Coronary artery (tissue), 2 donors: ENCODE data around the gene RAB20.

Experiments used
- DNase-seq: peaks from one replicate; pipeline ENCODE4 v3.0.0-alpha.2; 2017; ENCODE audit warnings: low spot score
- H3K27ac ChIP-seq, 2 donors: fragments of 200-600 bp; sonication (generic); one replicate each; pipeline ENCODE4 v1.5.1; 2016 to 2019
- H3K4me3 ChIP-seq: fragments of 200-600 bp; sonication (generic); 2 replicates; pipeline ENCODE4 v1.5.1; 2016; ENCODE audit warnings: mild to moderate bottlenecking, moderate library complexity
- CTCF ChIP-seq: fragments of 200-600 bp; sonication (generic); IDR thresholded peaks from one replicate; pipeline ENCODE4 v1.5.1; 2019; ENCODE audit warnings: antibody characterized with exemption

The RAB20 gene

DNA sequence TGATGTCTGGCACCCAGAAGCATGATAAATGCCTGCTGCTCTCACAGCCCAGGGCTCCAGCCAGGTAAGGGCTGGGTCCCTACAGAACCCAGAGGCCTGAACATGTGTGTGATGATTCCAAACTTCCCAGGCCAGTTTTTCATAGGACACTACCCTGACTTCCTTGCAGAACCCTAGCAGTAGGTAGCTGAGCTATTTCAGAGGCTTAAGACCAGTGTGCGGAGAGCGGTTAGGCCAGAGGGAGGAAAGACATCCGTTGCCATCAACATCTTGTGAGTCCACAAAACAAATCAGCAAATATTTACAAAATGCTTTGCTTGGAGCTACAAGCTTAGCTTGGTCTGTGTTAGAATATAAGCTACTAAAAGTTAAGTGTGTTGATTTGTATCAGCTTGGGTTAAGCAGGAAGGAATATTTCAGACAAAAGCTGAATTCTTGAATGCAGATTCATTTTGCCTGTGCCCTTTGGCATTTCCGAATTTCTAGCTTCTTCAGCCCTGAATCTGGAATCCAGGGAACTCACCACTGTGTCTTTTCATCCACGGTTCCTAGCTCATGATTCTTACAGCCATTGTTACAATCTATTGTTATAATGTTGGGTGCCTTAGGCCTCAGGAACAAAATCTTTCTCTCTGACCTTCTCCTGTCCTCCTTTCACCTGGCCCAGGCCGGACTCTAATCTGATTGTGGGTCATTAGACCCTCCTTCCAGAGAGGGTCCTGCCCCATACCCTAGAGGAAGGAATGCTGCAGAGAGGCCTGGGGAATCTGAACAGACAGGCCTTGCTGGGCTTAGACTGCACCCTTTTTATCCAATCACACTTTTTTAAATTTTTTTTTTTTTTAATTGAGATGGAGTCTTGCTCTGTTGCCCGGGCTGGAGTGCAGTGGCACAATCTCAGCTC, 12.4 kb downstream of the RAB20 start:
- TF ChIP-seq CTCF = no peak
- DNase-seq = no peak
- Histone ChIP-seq H3K27ac (no peak overlapping the region), H3K4me3 (no peak overlapping the region)

DNA sequence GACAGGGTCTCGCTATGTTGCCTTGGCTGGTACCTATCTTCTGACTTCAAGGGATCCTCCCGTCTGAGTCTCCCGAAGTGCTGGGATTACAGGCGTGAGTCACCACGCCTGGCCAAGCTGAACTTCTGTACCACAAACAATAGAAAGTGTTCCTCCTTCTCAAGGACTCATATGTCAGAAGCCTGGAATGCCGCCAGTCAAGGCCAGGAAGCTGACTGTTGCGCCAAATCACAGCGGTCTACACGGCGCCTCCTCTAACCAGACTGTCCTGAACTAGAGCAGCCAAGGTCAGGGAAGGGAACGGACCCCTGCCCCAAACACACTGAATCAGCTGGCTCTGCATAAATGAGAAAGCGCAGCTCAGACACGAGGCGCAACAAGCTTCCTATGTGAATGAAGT, 14.6 kb downstream of the RAB20 start:
- no peak for DNase-seq
- Histone ChIP-seq H3K4me3 (no peak overlapping the region), H3K27ac (peak overlapping the region in 1 of 2 donors; percentile 39)
- no peak for TF ChIP-seq CTCF

DNA sequence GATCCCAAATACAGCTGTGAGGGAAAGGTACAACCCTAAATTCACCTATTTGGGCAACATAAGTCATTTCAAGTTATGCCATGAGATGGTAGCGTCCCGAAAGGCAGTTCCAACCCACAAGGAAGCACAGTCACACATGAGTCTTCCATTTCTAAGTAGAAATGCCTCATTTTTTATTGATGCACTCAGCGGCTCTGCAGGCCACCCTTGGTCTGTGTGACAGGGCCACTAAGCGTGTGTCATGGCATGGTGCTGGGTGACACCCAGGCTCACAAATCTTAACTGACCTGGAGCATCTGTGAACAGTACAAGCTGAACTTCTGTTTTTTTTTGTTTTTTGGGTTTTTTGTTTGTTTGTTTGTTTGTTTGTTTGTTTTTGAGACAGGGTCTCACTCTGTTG, 15.1 kb downstream of the RAB20 start:
- TF ChIP-seq CTCF = no peak
- Histone ChIP-seq H3K27ac (no peak overlapping the region), H3K4me3 (no peak overlapping the region)
- no peak for DNase-seq

GRCh38 chr13:110542169-110542796, 19.2 kb downstream of the RAB20 start:
- TF ChIP-seq CTCF = no peak
- H3K4me3 ChIP-seq = no peak overlapping the region
- no peak for DNase-seq
- peak overlapping the region in 1 of 2 donors; percentile 74 for H3K27ac ChIP-seq

DNA sequence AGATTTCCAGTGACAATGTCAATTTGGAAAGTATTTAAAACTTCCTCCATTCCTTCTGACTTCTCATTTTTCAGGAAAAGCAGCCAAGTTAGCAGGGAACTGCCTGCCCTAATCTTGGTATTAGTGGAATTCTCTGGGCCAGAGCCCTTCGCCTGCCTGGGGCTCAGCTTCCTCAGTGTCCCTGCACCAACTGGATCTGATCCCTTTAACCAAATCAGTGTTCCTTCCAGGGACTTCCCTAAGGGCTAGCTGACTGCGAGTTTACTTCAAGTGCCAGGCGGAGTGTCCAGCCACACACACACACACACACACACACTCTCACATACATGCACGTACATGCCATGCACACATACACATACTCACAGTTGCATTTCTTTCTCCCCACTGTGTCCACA, 20.0 kb downstream of the RAB20 start:
- no peak for TF ChIP-seq CTCF
- no peak for DNase-seq
- Histone ChIP-seq H3K4me3 (no peak overlapping the region), H3K27ac (peak overlapping the region; percentile 59 to 88)

DNA sequence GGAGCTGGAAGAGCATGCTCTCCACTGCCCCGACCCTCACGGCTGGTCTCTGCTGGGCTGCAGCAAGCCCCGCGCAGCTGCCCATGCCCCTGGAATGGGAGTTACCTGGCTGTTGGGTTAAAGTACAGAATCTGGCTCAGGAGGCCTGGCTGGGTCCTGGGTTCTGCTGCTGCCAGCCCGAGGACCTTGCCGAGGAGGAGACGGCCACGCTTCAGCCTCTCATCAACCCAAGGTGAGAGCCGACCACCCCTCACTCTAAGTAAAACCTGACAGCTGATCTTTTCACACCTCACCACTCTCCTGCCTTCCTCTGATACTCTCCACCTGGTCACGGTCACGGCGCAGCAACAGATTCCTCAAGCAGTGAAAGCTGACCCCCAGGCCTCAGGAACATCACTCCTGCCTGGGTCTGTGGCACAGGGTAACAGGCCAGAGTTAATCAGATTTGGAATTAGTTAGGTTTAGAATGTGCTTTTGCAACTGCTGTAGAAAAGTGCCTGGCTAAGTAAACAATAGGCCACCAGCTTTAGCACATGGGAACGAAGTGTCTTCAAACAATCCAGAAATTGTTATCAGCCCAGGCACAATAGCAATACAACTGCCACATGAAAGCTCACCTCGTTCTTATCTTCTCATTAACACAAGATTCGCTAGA, 20.5 kb downstream of the RAB20 start:
- DNase-seq = no peak
- no peak for TF ChIP-seq CTCF
- H3K27ac ChIP-seq = peak overlapping the region; percentile 59 to 88
- no peak overlapping the region for H3K4me3 ChIP-seq
